ENCODE data around the gene NABP2. TPM values are rescaled to one million over a fixed set of nuclear protein-coding genes. Genes with fewer than 3 reads are reported as not detected.

The NABP2 gene
- total and polyA plus RNA-seq, 2 experiments from 2014 or later: 25.5 to 27.8 TPM

DNA sequence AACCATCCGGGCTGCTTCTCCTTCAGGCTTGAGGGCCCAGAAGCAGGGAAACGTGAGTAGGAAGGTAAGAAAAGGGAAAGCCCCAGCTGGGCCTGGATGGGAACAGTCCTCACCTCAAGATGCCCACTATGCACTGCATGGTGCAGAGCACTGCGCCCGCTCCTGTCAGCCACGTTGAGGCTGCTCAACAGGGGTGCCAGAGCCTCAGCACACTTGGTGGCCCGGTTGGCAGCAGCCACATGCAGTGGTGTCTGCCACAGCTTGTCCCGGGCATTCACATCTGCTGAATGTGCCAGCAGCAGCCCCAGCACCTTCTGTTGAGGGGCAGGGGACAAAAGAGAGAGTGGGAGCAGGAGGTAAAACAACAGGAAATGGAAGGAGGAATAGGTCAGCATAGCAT lies 31.5 kb downstream of the NABP2 start:
- H3K36me3 ChIP-seq (ENCODE audit: insufficient read depth): peaks cover 52% of the 10 kb centered on the region

More for the DNA sequence above, 31.5 kb downstream of the NABP2 start:
- peaks cover 18% of the 10 kb centered on the region for H3K4me1 Mint-ChIP-seq
- no peak overlapping the region for H3K4me2 ChIP-seq
- H4K20me1 ChIP-seq (replicated peaks; ENCODE audit: insufficient read depth): peaks cover 16% of the 10 kb centered on the region
- H3K9me3 Mint-ChIP-seq: no peaks in the 10 kb centered on the region; the same call in 1 of the 3 replicates
- H3K4me3 Mint-ChIP-seq: no peak overlapping the region
- H3K27ac Mint-ChIP-seq: no peak overlapping the region
- H3K27me3 ChIP-seq (ENCODE audit: insufficient read depth): no peaks in the 10 kb centered on the region
- H3K27me3 Mint-ChIP-seq (ENCODE audit: insufficient read depth, low read depth, poor library complexity): peaks cover 12% of the 10 kb centered on the region
- no peak for ATAC-seq
- peaks cover 32% of the 10 kb centered on the region for H3F3A ChIP-seq (replicated peaks; ENCODE audit: low read depth)
- H3K4me3 ChIP-seq: no peak overlapping the region
- TF ChIP-seq EZH2phosphoT487 (IDR thresholded peaks at IDR 0.05; ENCODE audit: unreplicated experiment) (no peak), EZH2 (IDR thresholded peaks at IDR 0.05; ENCODE audit: low read depth, unreplicated experiment) (no peak), ZNF114 (CRISPR knock-in tag; IDR thresholded peaks at IDR 0.05) (no peak), CREB1 (CRISPR knock-in tag; IDR thresholded peaks at IDR 0.05; ENCODE audit: low read depth) (no peak), NANOG (IDR thresholded peaks at IDR 0.05; ENCODE audit: borderline replicate concordance) (no peak), ZNF462 (CRISPR knock-in tag; IDR thresholded peaks at IDR 0.05) (no peak), CTCF (conservative IDR thresholded peaks at IDR 0.05; ENCODE audit: low read depth in 2 of 2) (no peak), POLR2AphosphoS5 (IDR thresholded peaks at IDR 0.05; ENCODE audit: low read depth) (no peak), ZNF331 (CRISPR knock-in tag; IDR thresholded peaks at IDR 0.05; ENCODE audit: low read depth) (no peak), REST (IDR thresholded peaks at IDR 0.05; ENCODE audit: unreplicated experiment) (no peak), ETS1 (IDR thresholded peaks at IDR 0.05) (no peak), JUNB (IDR thresholded peaks at IDR 0.05; ENCODE audit: unreplicated experiment) (no peak), STAT1 (IDR thresholded peaks at IDR 0.05; ENCODE audit: unreplicated experiment) (no peak)
- H3K79me2 ChIP-seq (replicated peaks; ENCODE audit: insufficient read depth): peaks cover 13% of the 10 kb centered on the region; the same call in 1 of the 2 replicates
- no peak overlapping the region for H3K27ac ChIP-seq (ENCODE audit: low read depth)
- H3K9me2 ChIP-seq (ENCODE audit: insufficient read depth): no peaks in the 10 kb centered on the region
- H3K36me3 Mint-ChIP-seq (ENCODE audit: low read depth): peaks cover 56% of the 10 kb centered on the region
- no peak for DNase-seq (ENCODE audit: low spot score)
- peaks cover 17% of the 10 kb centered on the region for H3K4me1 ChIP-seq (ENCODE audit: insufficient read depth)
- H2AFZ ChIP-seq: no peak overlapping the region
